HUES48 (cell line): ENCODE measurements around the gene SCGB1C1.

ENCODE experiments used
- H3K27ac ChIP-seq: one replicate; pipeline ENCODE4 v1.7.0; 2013; ENCODE audit warnings: low read depth, low read length, inconsistent platforms
- H3K27me3 ChIP-seq: 2 replicates; pipeline ENCODE4 v1.6.1; 2013; ENCODE audit warnings: mild to moderate bottlenecking, low read length; ENCODE audit not compliant: control insufficient read depth, insufficient read depth
- H3K36me3 ChIP-seq: 2 replicates; pipeline ENCODE4 v1.6.1; 2013; ENCODE audit warnings: low read length; ENCODE audit not compliant: control insufficient read depth, insufficient read depth
- H3K4me1 ChIP-seq: 2 replicates; pipeline ENCODE4 v1.6.1; 2013; ENCODE audit warnings: mild to moderate bottlenecking, low read length; ENCODE audit not compliant: control insufficient read depth, insufficient read depth
- H3K4me3 ChIP-seq: 2 replicates; pipeline ENCODE4 v1.5.1; 2013; ENCODE audit warnings: mild to moderate bottlenecking, low read depth, low read length
- H3K9ac ChIP-seq: 2 replicates; pipeline ENCODE4 v1.6.1; 2013; ENCODE audit warnings: mild to moderate bottlenecking, low read depth, low read length, moderate library complexity
- H3K9me3 ChIP-seq: 2 replicates; pipeline ENCODE4 v1.6.1; 2013; ENCODE audit warnings: low read length; ENCODE audit not compliant: control insufficient read depth, insufficient read depth

SCGB1C1 gene

DNA sequence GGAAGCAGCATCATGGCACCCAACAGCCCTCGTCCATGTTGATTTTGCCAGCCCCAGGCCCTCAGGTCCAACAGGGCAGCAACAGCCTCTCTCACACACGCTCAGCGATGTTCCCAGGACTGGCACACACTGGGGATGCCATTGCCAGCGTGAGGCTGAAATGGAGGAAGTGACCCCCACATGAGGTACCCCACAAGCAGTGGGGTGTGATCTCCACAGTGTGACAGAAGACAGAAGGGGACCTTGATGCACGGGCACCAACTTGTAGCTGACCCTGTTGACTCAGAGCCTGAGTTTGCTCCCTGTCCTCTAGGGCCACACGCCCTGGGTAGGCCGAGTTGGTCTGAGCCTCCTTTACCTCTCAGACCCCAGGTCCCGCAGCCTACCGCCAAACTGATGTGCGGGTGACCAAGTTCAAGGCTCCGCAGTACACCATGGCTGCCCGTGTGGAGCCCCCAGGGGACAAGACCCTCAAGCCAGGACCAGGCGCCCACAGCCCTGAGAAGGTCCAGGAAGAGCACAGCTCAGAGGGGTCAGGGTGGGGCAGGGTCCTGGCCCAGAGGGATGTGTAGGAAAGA is 6.2 kb downstream of the SCGB1C1 start:
- Histone ChIP-seq H3K27ac (no peak overlapping the region), H3K9me3 (no peaks in the 10 kb centered on the region; the same call in 1 of the 2 replicates), H3K9ac (no peak overlapping the region), H3K4me1 (no peaks in the 10 kb centered on the region), H3K36me3 (peaks cover 4% of the 10 kb centered on the region), H3K4me3 (no peak overlapping the region), H3K27me3 (no peaks in the 10 kb centered on the region)

DNA sequence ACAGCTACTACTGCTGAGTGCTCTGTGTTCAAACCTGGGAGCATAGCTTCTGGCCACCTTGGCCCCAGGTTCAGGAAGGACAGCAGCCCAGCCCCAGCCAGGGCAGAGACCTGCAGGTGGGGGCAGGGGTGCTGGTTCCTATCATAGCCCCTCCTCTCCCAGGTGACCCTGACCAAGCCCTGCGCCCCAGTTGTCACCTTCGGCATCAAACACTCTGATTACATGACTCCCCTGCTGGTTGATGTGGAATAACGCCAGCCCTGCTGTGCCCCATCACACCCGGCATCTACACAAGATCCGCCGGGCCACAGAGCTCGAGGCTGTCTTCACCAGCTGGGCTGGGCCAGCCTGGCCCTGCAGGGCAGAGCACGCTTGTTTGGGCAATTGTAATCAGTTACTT is 6.9 kb downstream of the SCGB1C1 start:
- H3K27ac ChIP-seq = no peak overlapping the region
- H3K36me3 ChIP-seq = peaks cover 10% of the 10 kb centered on the region
- H3K9ac ChIP-seq = no peak overlapping the region
- H3K4me1 ChIP-seq = no peaks in the 10 kb centered on the region
- no peak overlapping the region for H3K4me3 ChIP-seq
- no peaks in the 10 kb centered on the region for H3K27me3 ChIP-seq
- no peaks in the 10 kb centered on the region; the same call in 1 of the 2 replicates for H3K9me3 ChIP-seq

- H3K4me3 ChIP-seq = no peak overlapping the region
- no peaks in the 10 kb centered on the region for H3K4me1 ChIP-seq
- H3K27me3 ChIP-seq = no peaks in the 10 kb centered on the region
- no peak overlapping the region for H3K27ac ChIP-seq
- no peak overlapping the region for H3K9ac ChIP-seq
- peaks cover 16% of the 10 kb centered on the region for H3K36me3 ChIP-seq
- H3K9me3 ChIP-seq = no peaks in the 10 kb centered on the region; the same call in 1 of the 2 replicates
Observed at GRCh38 chr11:200224-201003, 7.5 kb downstream of the SCGB1C1 start.

DNA sequence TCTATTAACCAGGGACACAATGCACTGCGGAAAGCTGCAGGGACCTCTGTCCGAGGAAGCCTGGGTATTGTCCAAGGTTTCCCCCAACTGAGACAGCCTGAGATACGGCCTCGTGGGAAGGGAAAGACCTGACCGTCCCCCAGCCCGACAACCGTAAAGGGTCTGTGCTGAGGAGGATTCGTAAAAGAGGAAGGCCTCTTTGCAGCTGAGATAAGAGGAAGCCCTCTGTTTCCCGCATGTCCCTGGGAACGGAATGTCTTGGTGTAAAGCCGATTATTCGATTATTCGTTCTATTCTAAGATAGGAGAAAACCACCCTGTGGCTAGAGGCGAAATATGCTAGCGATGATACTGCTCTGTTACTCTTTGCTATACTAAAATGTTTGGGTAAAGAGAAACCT is 9.1 kb downstream of the SCGB1C1 start:
- Histone ChIP-seq H3K4me3 (no peak overlapping the region), H3K9ac (no peak overlapping the region), H3K27me3 (no peaks in the 10 kb centered on the region), H3K9me3 (no peaks in the 10 kb centered on the region; the same call in 1 of the 2 replicates), H3K4me1 (peaks cover 7% of the 10 kb centered on the region; the same call in 1 of the 2 replicates), H3K27ac (no peak overlapping the region), H3K36me3 (peaks cover 19% of the 10 kb centered on the region)

DNA sequence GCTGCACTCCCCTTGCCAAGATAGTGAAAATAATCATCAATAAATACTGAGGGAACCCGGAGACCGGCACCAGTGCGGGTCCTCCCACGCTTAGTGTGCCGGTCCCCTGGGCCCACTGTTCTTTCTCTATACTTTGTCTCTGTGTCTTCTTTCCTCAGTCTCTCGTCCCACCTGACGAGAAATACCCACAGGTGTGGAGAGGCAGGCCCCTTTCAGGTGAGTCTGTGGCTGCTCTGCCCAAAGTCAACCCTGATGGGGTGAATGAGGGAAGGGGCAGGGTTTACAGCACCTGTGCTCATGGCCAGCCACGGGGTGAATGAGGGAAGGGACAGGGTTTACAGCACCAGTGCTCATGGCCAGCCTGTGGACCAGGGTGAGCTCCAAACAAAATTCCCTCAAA is 9.6 kb downstream of the SCGB1C1 start:
- Histone ChIP-seq H3K27me3 (no peaks in the 10 kb centered on the region), H3K9ac (no peak overlapping the region), H3K36me3 (peaks cover 19% of the 10 kb centered on the region), H3K4me3 (no peak overlapping the region), H3K9me3 (no peaks in the 10 kb centered on the region; the same call in 1 of the 2 replicates), H3K27ac (no peak overlapping the region), H3K4me1 (peaks cover 7% of the 10 kb centered on the region; the same call in 1 of the 2 replicates)

GRCh38 chr11:203056-203944 is 10.4 kb downstream of the SCGB1C1 start:
- Histone ChIP-seq H3K4me3 (no peak overlapping the region), H3K36me3 (peaks cover 19% of the 10 kb centered on the region), H3K9me3 (no peaks in the 10 kb centered on the region), H3K4me1 (peaks cover 7% of the 10 kb centered on the region; the same call in 1 of the 2 replicates), H3K27ac (no peak overlapping the region), H3K9ac (no peak overlapping the region), H3K27me3 (no peaks in the 10 kb centered on the region)

DNA sequence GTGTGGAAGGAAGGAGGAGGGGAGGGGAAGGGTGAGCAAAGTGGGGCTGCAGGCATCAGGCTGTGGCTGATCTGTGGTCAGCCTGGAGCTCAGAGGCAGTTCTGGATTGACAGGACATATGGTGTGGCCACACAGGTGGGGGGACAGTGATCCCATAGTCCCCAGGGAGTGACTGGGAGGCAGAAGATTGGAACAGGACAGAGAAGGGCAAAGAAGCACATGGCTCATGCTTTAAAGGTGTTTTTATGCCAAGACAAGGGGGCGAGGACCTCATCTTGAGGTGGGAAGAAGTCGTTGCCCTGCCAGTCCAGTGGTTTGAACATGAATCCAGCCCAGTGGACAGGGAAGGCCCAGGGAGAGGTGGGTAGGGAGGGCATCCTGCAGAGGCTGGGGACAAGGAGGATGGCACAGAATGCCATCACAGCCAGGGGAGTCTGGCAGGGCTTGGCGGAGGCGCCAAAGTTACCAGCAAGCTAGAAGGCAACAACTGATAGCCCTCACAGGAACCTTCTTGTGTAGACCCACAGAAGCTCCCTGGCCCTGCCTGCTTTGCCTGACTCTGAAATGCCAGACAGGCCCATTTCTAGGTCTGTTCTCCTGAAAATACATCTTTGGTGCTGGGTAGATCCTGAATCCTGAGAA is 11.2 kb downstream of the SCGB1C1 start:
- no peak overlapping the region for H3K9ac ChIP-seq
- H3K4me3 ChIP-seq = no peak overlapping the region
- peaks cover 7% of the 10 kb centered on the region; the same call in 1 of the 2 replicates for H3K4me1 ChIP-seq
- no peaks in the 10 kb centered on the region for H3K27me3 ChIP-seq
- H3K9me3 ChIP-seq = no peaks in the 10 kb centered on the region
- H3K27ac ChIP-seq = no peak overlapping the region
- peaks cover 19% of the 10 kb centered on the region for H3K36me3 ChIP-seq

DNA sequence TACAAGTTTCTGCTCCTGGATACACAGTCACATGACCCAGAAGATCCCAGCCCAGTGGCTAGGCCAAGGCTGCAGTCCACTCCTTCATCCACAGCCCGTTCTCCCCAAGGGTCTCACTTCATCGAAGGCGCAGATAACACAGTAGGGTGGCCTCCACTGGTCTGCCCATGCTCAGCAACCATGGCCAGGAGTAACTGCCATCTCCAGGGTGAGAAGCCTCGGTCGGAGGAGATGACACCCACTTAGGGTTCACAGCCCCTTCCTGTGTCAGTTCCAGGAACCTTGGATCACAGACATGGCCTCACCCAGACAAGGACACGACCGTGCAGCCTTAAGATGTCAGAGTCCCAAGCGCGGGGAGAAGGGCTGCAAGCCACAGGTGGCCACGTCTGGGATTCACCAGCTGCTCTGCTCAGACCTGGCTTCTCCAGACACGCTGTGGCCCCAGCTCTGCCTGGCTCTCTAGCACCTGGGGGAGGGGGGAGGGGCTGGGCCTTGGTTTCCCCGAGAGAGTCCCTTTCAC is 11.8 kb downstream of the SCGB1C1 start:
- H3K27ac ChIP-seq = no peak overlapping the region
- H3K4me1 ChIP-seq = peaks cover 7% of the 10 kb centered on the region; the same call in 1 of the 2 replicates
- peaks cover 21% of the 10 kb centered on the region for H3K36me3 ChIP-seq

GRCh38 chr11:205221-206001 is 12.5 kb downstream of the SCGB1C1 start:
- Histone ChIP-seq H3K27me3 (no peaks in the 10 kb centered on the region), H3K27ac (no peak overlapping the region), H3K4me1 (peaks cover 7% of the 10 kb centered on the region; the same call in 1 of the 2 replicates), H3K36me3 (peaks cover 29% of the 10 kb centered on the region), H3K4me3 (no peak overlapping the region), H3K9ac (no peak overlapping the region), H3K9me3 (no peaks in the 10 kb centered on the region)

More for the DNA sequence above, 11.8 kb downstream of the SCGB1C1 start:
- no peak overlapping the region for H3K4me3 ChIP-seq
- no peak overlapping the region for H3K9ac ChIP-seq
- no peaks in the 10 kb centered on the region for H3K27me3 ChIP-seq
- H3K9me3 ChIP-seq = no peaks in the 10 kb centered on the region

DNA sequence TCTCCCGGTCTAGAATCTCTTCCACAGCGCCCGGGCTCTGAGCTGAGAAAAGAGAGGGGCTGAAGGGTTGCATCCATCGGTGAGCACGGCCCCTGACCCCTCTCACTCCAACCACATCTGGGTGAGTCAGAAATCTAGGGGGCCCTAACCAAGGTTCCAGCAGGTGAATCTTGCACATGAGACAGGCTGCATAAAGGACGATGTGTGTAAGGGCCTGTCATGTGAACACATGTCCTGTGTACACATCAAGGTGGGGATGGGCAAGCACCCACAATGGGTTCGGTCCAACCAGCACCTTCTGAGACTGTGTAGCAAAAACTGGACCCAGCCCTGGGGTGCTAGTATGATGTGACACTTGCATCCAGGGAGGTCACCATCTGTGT is 13.1 kb downstream of the SCGB1C1 start:
- peak overlapping the region; percentile 84 for H3K4me3 ChIP-seq
- peaks cover 7% of the 10 kb centered on the region; the same call in 1 of the 2 replicates for H3K4me1 ChIP-seq
- no peak overlapping the region for H3K27ac ChIP-seq
- H3K9ac ChIP-seq = no peak overlapping the region
- peaks cover 35% of the 10 kb centered on the region for H3K36me3 ChIP-seq
- no peaks in the 10 kb centered on the region for H3K9me3 ChIP-seq
- no peaks in the 10 kb centered on the region for H3K27me3 ChIP-seq
